ENCODE data around the gene HSD17B14. TPM values are rescaled to one million over a fixed set of nuclear protein-coding genes. Genes with fewer than 3 reads are reported as not detected.

Gene HSD17B14
- total and polyA plus RNA-seq, 9 of the 15 experiments (the other 6 are each of a cell fraction or from before 2014, with no cell fraction given), result 0.16 TPM; not detected in 8

DNA sequence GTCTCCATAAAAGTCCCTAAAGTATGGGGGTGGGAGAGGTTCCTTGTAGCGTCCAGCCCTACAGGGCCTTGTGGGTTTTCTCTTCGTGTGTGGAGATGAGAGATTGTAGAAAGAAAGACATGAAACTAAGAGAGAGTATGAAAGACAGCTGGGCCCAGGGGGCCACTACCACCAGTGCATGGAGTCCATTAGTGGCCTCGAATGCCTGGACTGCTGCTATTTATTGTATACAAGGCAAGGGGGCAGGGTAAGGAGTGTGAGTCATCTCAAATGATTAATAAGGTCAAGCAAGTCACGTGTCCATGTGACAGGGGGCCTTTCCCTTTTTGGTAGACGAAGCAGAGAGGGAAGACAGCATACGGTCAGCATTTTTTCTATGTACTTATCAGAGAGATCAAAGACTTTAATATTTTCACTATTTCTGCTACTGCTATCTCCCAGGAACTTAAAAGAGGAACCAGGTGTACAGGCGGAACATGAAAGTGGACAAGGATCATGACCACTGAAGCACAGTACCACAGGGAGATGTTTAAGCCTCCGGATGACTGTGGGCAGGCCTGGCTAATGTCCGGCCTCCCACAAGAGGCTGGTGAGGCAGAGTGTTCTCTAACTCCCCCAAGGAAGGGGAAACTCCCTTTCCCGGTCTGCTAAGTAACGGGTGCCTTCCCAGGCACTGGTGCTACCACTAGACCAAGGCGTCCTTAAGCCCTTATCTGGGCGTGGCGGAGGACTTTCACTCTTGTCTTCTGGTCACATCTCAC, 55.5 kb downstream of the HSD17B14 start (continued):
- TF ChIP-seq, protein P1, sequence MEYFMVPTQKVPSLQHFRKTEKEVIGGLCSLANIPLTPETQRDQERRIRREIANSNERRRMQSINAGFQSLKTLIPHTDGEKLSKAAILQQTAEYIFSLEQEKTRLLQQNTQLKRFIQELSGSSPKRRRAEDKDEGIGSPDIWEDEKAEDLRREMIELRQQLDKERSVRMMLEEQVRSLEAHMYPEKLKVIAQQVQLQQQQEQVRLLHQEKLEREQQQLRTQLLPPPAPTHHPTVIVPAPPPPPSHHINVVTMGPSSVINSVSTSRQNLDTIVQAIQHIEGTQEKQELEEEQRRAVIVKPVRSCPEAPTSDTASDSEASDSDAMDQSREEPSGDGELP (CRISPR knock-in tag; IDR thresholded peaks at IDR 0.05; ENCODE audit: borderline replicate concordance), result peak; percentile 65; the same call in 1 of the 2 replicates
- no peak for TF ChIP-seq TAF9B (IDR thresholded peaks at IDR 0.05; ENCODE audit: partially characterized antibody)
- TF ChIP-seq HNRNPL (IDR thresholded peaks at IDR 0.05; ENCODE audit: low read depth, low read length), result no peak
- no peak for TF ChIP-seq ELF4 (CRISPR knock-in tag; IDR thresholded peaks at IDR 0.05)
- no peak for TF ChIP-seq ZNF785 (CRISPR knock-in tag; IDR thresholded peaks at IDR 0.05)
- no peak for TF ChIP-seq ZNF217 (CRISPR knock-in tag; IDR thresholded peaks at IDR 0.05)
- TF ChIP-seq, protein P2, sequence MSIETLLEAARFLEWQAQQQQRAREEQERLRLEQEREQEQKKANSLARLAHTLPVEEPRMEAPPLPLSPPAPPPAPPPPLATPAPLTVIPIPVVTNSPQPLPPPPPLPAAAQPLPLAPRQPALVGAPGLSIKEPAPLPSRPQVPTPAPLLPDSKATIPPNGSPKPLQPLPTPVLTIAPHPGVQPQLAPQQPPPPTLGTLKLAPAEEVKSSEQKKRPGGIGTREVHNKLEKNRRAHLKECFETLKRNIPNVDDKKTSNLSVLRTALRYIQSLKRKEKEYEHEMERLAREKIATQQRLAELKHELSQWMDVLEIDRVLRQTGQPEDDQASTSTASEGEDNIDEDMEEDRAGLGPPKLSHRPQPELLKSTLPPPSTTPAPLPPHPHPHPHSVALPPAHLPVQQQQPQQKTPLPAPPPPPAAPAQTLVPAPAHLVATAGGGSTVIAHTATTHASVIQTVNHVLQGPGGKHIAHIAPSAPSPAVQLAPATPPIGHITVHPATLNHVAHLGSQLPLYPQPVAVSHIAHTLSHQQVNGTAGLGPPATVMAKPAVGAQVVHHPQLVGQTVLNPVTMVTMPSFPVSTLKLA (conservative IDR thresholded peaks at IDR 0.05), result peak; percentile 62 to 83
- TF ChIP-seq ZNF133 (CRISPR knock-in tag; IDR thresholded peaks at IDR 0.05), result no peak
- TF ChIP-seq C11orf30 (IDR thresholded peaks at IDR 0.05; ENCODE audit: low read depth), result peak; percentile 88
- TF ChIP-seq ZNF124 (CRISPR knock-in tag; IDR thresholded peaks at IDR 0.05), result no peak
- TF ChIP-seq GATAD2B (IDR thresholded peaks at IDR 0.05; ENCODE audit: borderline replicate concordance), result peak; percentile 66; the same call in 1 of the 2 replicates
- TF ChIP-seq POLR2AphosphoS2 (IDR thresholded peaks at IDR 0.05; ENCODE audit: low read length), result no peak
- TF ChIP-seq GATA2 (CRISPR knock-in tag; IDR thresholded peaks at IDR 0.05), result peak; percentile 58
- peak; percentile 81; the same call in 1 of the 2 replicates for TF ChIP-seq FOXK1 (CRISPR knock-in tag; IDR thresholded peaks at IDR 0.05; ENCODE audit: borderline replicate concordance)
- TF ChIP-seq, protein P3, sequence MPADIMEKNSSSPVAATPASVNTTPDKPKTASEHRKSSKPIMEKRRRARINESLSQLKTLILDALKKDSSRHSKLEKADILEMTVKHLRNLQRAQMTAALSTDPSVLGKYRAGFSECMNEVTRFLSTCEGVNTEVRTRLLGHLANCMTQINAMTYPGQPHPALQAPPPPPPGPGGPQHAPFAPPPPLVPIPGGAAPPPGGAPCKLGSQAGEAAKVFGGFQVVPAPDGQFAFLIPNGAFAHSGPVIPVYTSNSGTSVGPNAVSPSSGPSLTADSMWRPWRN (IDR thresholded peaks at IDR 0.05; ENCODE audit: low read depth), result no peak
- no peak for TF ChIP-seq ZNF146 (CRISPR knock-in tag; IDR thresholded peaks at IDR 0.05; ENCODE audit: unreplicated experiment)
- TF ChIP-seq ZNF253 (CRISPR knock-in tag; conservative IDR thresholded peaks at IDR 0.05), result no peak
- no peak for TF ChIP-seq HOXB6 (CRISPR knock-in tag; IDR thresholded peaks at IDR 0.05; ENCODE audit: borderline replicate concordance)
- peak; percentile 81 for TF ChIP-seq CBFA2T2 (conservative IDR thresholded peaks at IDR 0.05)
- no peak; the same call in 1 of the 2 replicates for TF ChIP-seq KLF13 (tag; IDR thresholded peaks at IDR 0.05; ENCODE audit: borderline replicate concordance, low read depth)
- TF ChIP-seq ZNF699 (CRISPR knock-in tag; IDR thresholded peaks at IDR 0.05; ENCODE audit: insufficient replicate concordance), result no peak
- peak; percentile 44 for TF ChIP-seq KDM5B (IDR thresholded peaks at IDR 0.05; ENCODE audit: insufficient replicate concordance, low read depth, low read length)
- peak; percentile 35; the same call in 1 of the 2 replicates for TF ChIP-seq CXXC5 (CRISPR knock-in tag; IDR thresholded peaks at IDR 0.05)
- TF ChIP-seq RNF2 (IDR thresholded peaks at IDR 0.05), result no peak; the same call in none of the 2 replicates
- no peak for TF ChIP-seq ZFP30 (CRISPR knock-in tag; IDR thresholded peaks at IDR 0.05; ENCODE audit: borderline replicate concordance)
- no peak for TF ChIP-seq CREBBP (IDR thresholded peaks at IDR 0.05; ENCODE audit: low read depth, low read length)
- TF ChIP-seq RFX5 (IDR thresholded peaks at IDR 0.05; ENCODE audit: low read depth, low read length), result no peak
- no peak for TF ChIP-seq EWSR1 (IDR thresholded peaks at IDR 0.05; ENCODE audit: borderline replicate concordance, low read depth, partially characterized antibody)

All from K562 (cell line).